HL-60 (cell line): ENCODE measurements around the gene SNTG2.

ENCODE experiments used
- DNase-seq, 2 experiments: peaks; one replicate each; pipeline ENCODE4 v3.0.0-alpha.2; 2010 to 2020; ENCODE audit warnings: low read depth in 1 of 2, low spot score in 1 of 2
- H3K27ac ChIP-seq: fragments of 250-450 bp; sonication (Bioruptor Pico); replicated peaks from 2 replicates; pipeline ENCODE4 v1.5.1; 2020; ENCODE audit warnings: mild to moderate bottlenecking, moderate library complexity
- H3K27me3 ChIP-seq: fragments of 250-450 bp; sonication (Bioruptor Pico); 2 replicates; pipeline ENCODE4 v1.5.1; 2021; ENCODE audit warnings: mild to moderate bottlenecking, moderate library complexity; ENCODE audit not compliant: insufficient read depth, poor library complexity, severe bottlenecking
- H3K4me3 ChIP-seq: replicated peaks from 2 replicates; pipeline ENCODE4 v1.5.1; 2011; ENCODE audit warnings: mild to moderate bottlenecking, control low read depth, low read length; ENCODE audit not compliant: insufficient read depth
- CTCF ChIP-seq: IDR thresholded peaks from one replicate; pipeline ENCODE4 v1.5.1; 2011; ENCODE audit warnings: low read length, control low read depth, inconsistent platforms; ENCODE audit not compliant: insufficient read depth
- GABPA ChIP-seq: IDR thresholded peaks from 2 replicates; pipeline ENCODE4 v1.6.1; 2012; ENCODE audit warnings: low read depth
- POLR2AphosphoS5 ChIP-seq: IDR thresholded peaks from 2 replicates; pipeline ENCODE4 v1.6.1; 2012; ENCODE audit warnings: low read depth
- REST ChIP-seq: IDR thresholded peaks from 2 replicates; pipeline ENCODE4 v1.6.1; 2012; ENCODE audit warnings: low read depth; ENCODE audit not compliant: insufficient replicate concordance
- SPI1 ChIP-seq: IDR thresholded peaks from 2 replicates; pipeline ENCODE4 v1.6.1; 2012; ENCODE audit warnings: low read depth, mild to moderate bottlenecking, borderline replicate concordance

The SNTG2 gene

GRCh38 chr2:1230155-1230893 is 279.7 kb downstream of the SNTG2 start:
- Histone ChIP-seq H3K4me3 (no peak overlapping the region), H3K27ac (no peak overlapping the region), H3K27me3 (no peaks in the 10 kb centered on the region)
- TF ChIP-seq CTCF (no peak), POLR2AphosphoS5 (no peak)
- no peak for DNase-seq

- H3K4me3 ChIP-seq, result no peak overlapping the region
- H3K27me3 ChIP-seq, result no peaks in the 10 kb centered on the region
- no peak for TF ChIP-seq REST
- TF ChIP-seq GABPA, result no peak
- no peak for TF ChIP-seq SPI1
- H3K27ac ChIP-seq, result no peak overlapping the region
- DNase-seq, result no peak
These were observed 280.9 kb downstream of the SNTG2 start for GRCh38 chr2:1231466-1232063.

- Histone ChIP-seq H3K27me3 (no peaks in the 10 kb centered on the region), H3K27ac (no peak overlapping the region)
- no peak for DNase-seq
These were observed 282.6 kb downstream of the SNTG2 start for GRCh38 chr2:1233281-1233680.

More at GRCh38 chr2:1233281-1233680, 282.6 kb downstream of the SNTG2 start:
- no peak overlapping the region for H3K4me3 ChIP-seq
- TF ChIP-seq SPI1, result no peak
- no peak for TF ChIP-seq CTCF
- TF ChIP-seq GABPA, result no peak
- no peak for TF ChIP-seq REST
- no peak for TF ChIP-seq POLR2AphosphoS5
